CD4-positive, CD25-positive, alpha-beta regulatory T cell (primary cell): ENCODE measurements around the gene SURF2. TPM values are rescaled to one million over a fixed set of nuclear protein-coding genes. Genes with fewer than 3 reads are reported as not detected.

ENCODE experiments used
- ATAC-seq, 2 donors: fragments of 150-1000 bp; cut with Tn5 transposase; one replicate each; pipeline ENCODE4 v1.10.0; 2021; ENCODE audit warnings: low read depth in 2 of 2, moderate number of reproducible peaks in 2 of 2, moderate library complexity in 1 of 2
- DNase-seq, 3 donors: peaks; one replicate each; pipeline versions ENCODE4 v3.0.0 to v3.0.0-alpha.2; 2012 to 2022; ENCODE audit warnings: mixed read lengths in 1 of 3
- H3K27ac ChIP-seq: one replicate; pipeline ENCODE4 v1.7.0; 2013; ENCODE audit warnings: mild to moderate bottlenecking, low read length; ENCODE audit not compliant: insufficient read depth, poor library complexity, severe bottlenecking
- H3K27me3 ChIP-seq: one replicate; pipeline ENCODE4 v1.7.0; 2013; ENCODE audit warnings: low read length; ENCODE audit not compliant: control insufficient read depth, insufficient read depth
- H3K36me3 ChIP-seq: one replicate; pipeline ENCODE4 v1.7.0; 2013; ENCODE audit warnings: mild to moderate bottlenecking, low read length, moderate library complexity; ENCODE audit not compliant: control insufficient read depth, insufficient read depth
- H3K4me1 ChIP-seq: 2 replicates; pipeline ENCODE4 v1.7.0; 2013; ENCODE audit warnings: mild to moderate bottlenecking, low read length; ENCODE audit not compliant: insufficient read depth, control insufficient read depth, poor library complexity, severe bottlenecking
- H3K4me3 ChIP-seq: one replicate; pipeline ENCODE4 v1.7.0; 2013; ENCODE audit warnings: low read depth, mild to moderate bottlenecking, low read length, moderate library complexity
- H3K9me3 ChIP-seq, 2 experiments: 1 replicate in 1 of 2; 2 replicates in 1 of 2; pipeline ENCODE4 v1.7.0; 2013; ENCODE audit warnings: low read length in 2 of 2, mild to moderate bottlenecking in 1 of 2, moderate library complexity in 1 of 2; ENCODE audit not compliant: control insufficient read depth in 2 of 2
- H3K27ac Mint-ChIP-seq, 3 donors: one replicate each; pipeline ENCODE4 v1.8.0; 2020 to 2022; ENCODE audit warnings: mild to moderate bottlenecking in 3 of 3, mixed read lengths in 3 of 3, moderate library complexity in 2 of 3
- H3K27me3 Mint-ChIP-seq: one replicate; pipeline ENCODE4 v1.8.0; 2022; ENCODE audit warnings: mild to moderate bottlenecking, mixed read lengths
- H3K36me3 Mint-ChIP-seq: one replicate; pipeline ENCODE4 v1.8.0; 2020; ENCODE audit warnings: mixed read lengths
- H3K4me1 Mint-ChIP-seq, 4 donors: one replicate each; pipeline ENCODE4 v1.8.0; 2020 to 2022; ENCODE audit warnings: mixed read lengths in 4 of 4, mild to moderate bottlenecking in 1 of 4
- H3K4me3 Mint-ChIP-seq, 4 donors: one replicate each; pipeline ENCODE4 v1.8.0; 2020 to 2022; ENCODE audit warnings: mild to moderate bottlenecking in 4 of 4, mixed read lengths in 4 of 4, moderate library complexity in 3 of 4
- H3K9me3 Mint-ChIP-seq, 7 donors: one replicate each; pipeline ENCODE4 v1.8.0; 2020 to 2022; ENCODE audit warnings: mixed read lengths in 7 of 7, mild to moderate bottlenecking in 3 of 7, moderate library complexity in 2 of 7
- polyA plus RNA-seq, 4 donors: library from polyadenylated mRNA; unstranded; fragments of 300-500 nt; fragmentation: Illumina TruSeq; gene quantifications; one replicate each; pipeline ENCODE4 v1.2.3, GENCODE V29; 2021
- total RNA-seq: library from RNA; stranded (reverse); gene quantifications from one replicate; pipeline ENCODE4 v1.2.3, GENCODE V29; 2022

SURF2 gene
- total and polyA plus RNA-seq, 5 donors from 2014 or later: 24.3 to 47.1 (median 34.6) TPM

- ATAC-seq (no peak), DNase-seq (no peak)
- Mint-ChIP-seq H3K4me3 (peak overlapping the region; percentile 87 to 91 (median 88)), H3K27ac (peak overlapping the region; percentile 91 to 98 (median 96)), H3K36me3 (peaks cover 17% of the 10 kb centered on the region), H3K27me3 (no peaks in the 10 kb centered on the region), H3K4me1 (peaks cover 14 to 81% (median 48%) of the 10 kb centered on the region in 4 donors), H3K9me3 (peaks cover 0 to under 1% (median 0%) of the 10 kb centered on the region in 7 donors)
- Histone ChIP-seq H3K27me3 (no peaks in the 10 kb centered on the region), H3K9me3 (no peaks in the 10 kb centered on the region), H3K4me1 (peaks cover 77% of the 10 kb centered on the region), H3K4me3 (peak overlapping the region; percentile 81), H3K27ac (peak overlapping the region; percentile 95), H3K36me3 (peaks cover 31% of the 10 kb centered on the region)
Observed at GRCh38 chr9:133369422-133369821, 13.1 kb downstream of the SURF2 start.

- H3K36me3 Mint-ChIP-seq: peaks cover 20% of the 10 kb centered on the region
- peak overlapping the region; percentile 87 to 91 (median 88) for H3K4me3 Mint-ChIP-seq
- H3K27me3 Mint-ChIP-seq: no peaks in the 10 kb centered on the region
- Histone ChIP-seq H3K27me3 (no peaks in the 10 kb centered on the region), H3K4me3 (peak overlapping the region; percentile 81), H3K27ac (peak overlapping the region; percentile 95), H3K4me1 (peaks cover 82% of the 10 kb centered on the region), H3K9me3 (no peaks in the 10 kb centered on the region), H3K36me3 (peaks cover 28% of the 10 kb centered on the region)
- peaks cover 0 to 2% (median 0%) of the 10 kb centered on the region in 7 donors for H3K9me3 Mint-ChIP-seq
- no peak for DNase-seq
- ATAC-seq: no peak
- H3K4me1 Mint-ChIP-seq: peaks cover 19 to 86% (median 51%) of the 10 kb centered on the region in 4 donors
- peak overlapping the region; percentile 91 to 98 (median 96) for H3K27ac Mint-ChIP-seq
Observed at GRCh38 chr9:133369933-133370332, 13.6 kb downstream of the SURF2 start.

GRCh38 chr9:133370685-133371084 is 14.3 kb downstream of the SURF2 start:
- Histone ChIP-seq H3K4me3 (peak overlapping the region; percentile 81), H3K4me1 (peaks cover 87% of the 10 kb centered on the region), H3K9me3 (no peaks in the 10 kb centered on the region), H3K36me3 (peaks cover 21% of the 10 kb centered on the region), H3K27me3 (no peaks in the 10 kb centered on the region), H3K27ac (peak overlapping the region; percentile 95)
- H3K27ac Mint-ChIP-seq: peak overlapping the region; percentile 91 to 98 (median 96)
- peaks cover 0 to 2% (median 0%) of the 10 kb centered on the region in 7 donors for H3K9me3 Mint-ChIP-seq
- H3K36me3 Mint-ChIP-seq: peaks cover 20% of the 10 kb centered on the region
- H3K4me3 Mint-ChIP-seq: peak overlapping the region; percentile 87 to 91 (median 88)
- peaks cover 20 to 88% (median 52%) of the 10 kb centered on the region in 4 donors for H3K4me1 Mint-ChIP-seq
- no peaks in the 10 kb centered on the region for H3K27me3 Mint-ChIP-seq
- DNase-seq (peak; percentile 32 to 90 (median 66)), ATAC-seq (peak; percentile 68 to 72)

GRCh38 chr9:133371261-133371711 is 14.9 kb downstream of the SURF2 start:
- Histone ChIP-seq H3K4me1 (peaks cover 90% of the 10 kb centered on the region), H3K36me3 (peaks cover 15% of the 10 kb centered on the region), H3K4me3 (peak overlapping the region; percentile 81), H3K27me3 (no peaks in the 10 kb centered on the region), H3K9me3 (no peaks in the 10 kb centered on the region), H3K27ac (peak overlapping the region; percentile 95)
- peak; percentile 51 to 78 (median 65) for DNase-seq
- Mint-ChIP-seq H3K9me3 (peaks cover 0 to 2% (median 0%) of the 10 kb centered on the region in 7 donors), H3K27me3 (no peaks in the 10 kb centered on the region), H3K36me3 (peaks cover 14% of the 10 kb centered on the region), H3K4me3 (peak overlapping the region; percentile 87 to 91 (median 88)), H3K4me1 (peaks cover 20 to 82% (median 50%) of the 10 kb centered on the region in 4 donors), H3K27ac (peak overlapping the region; percentile 91 to 98 (median 96))
- ATAC-seq: peak; percentile 48 to 49

- peaks cover 92% of the 10 kb centered on the region for H3K4me1 ChIP-seq
- H3K4me3 ChIP-seq: peak overlapping the region; percentile 81
- peaks cover 6% of the 10 kb centered on the region for H3K36me3 ChIP-seq
- Mint-ChIP-seq H3K36me3 (peaks cover 14% of the 10 kb centered on the region), H3K4me1 (peaks cover 20 to 81% (median 51%) of the 10 kb centered on the region in 4 donors), H3K4me3 (peak overlapping the region; percentile 88 to 98 (median 90)), H3K27ac (peak overlapping the region; percentile 91 to 98 (median 96)), H3K27me3 (no peaks in the 10 kb centered on the region), H3K9me3 (peaks cover 0 to 2% (median 0%) of the 10 kb centered on the region in 7 donors)
- no peaks in the 10 kb centered on the region for H3K27me3 ChIP-seq
- H3K9me3 ChIP-seq: no peaks in the 10 kb centered on the region
- DNase-seq (no peak), ATAC-seq (no peak)
- H3K27ac ChIP-seq: peak overlapping the region; percentile 95
Observed at GRCh38 chr9:133372144-133372543, 15.8 kb downstream of the SURF2 start.

- ATAC-seq: peak; percentile 2 to 29
- Mint-ChIP-seq H3K4me1 (peaks cover 15 to 61% (median 39%) of the 10 kb centered on the region in 4 donors), H3K4me3 (peak overlapping the region; percentile 93 to 100 (median 97)), H3K27me3 (no peaks in the 10 kb centered on the region), H3K27ac (peak overlapping the region; percentile 93 to 96 (median 95)), H3K9me3 (peaks cover 0 to 2% (median 0%) of the 10 kb centered on the region in 7 donors), H3K36me3 (peaks cover 8% of the 10 kb centered on the region)
- no peaks in the 10 kb centered on the region for H3K9me3 ChIP-seq
- no peaks in the 10 kb centered on the region for H3K27me3 ChIP-seq
- peak overlapping the region; percentile 91 for H3K4me3 ChIP-seq
- peaks cover 4% of the 10 kb centered on the region for H3K36me3 ChIP-seq
- peak overlapping the region; percentile 95 for H3K27ac ChIP-seq
- DNase-seq: peak in 2 of 3 donors; percentile 41 to 66
- peaks cover 67% of the 10 kb centered on the region for H3K4me1 ChIP-seq
Observed at GRCh38 chr9:133374612-133375115, 18.3 kb downstream of the SURF2 start.

- ATAC-seq (no peak), DNase-seq (no peak)
- Mint-ChIP-seq H3K27ac (peak overlapping the region; percentile 93 to 96 (median 95)), H3K4me1 (peaks cover 14 to 56% (median 35%) of the 10 kb centered on the region in 4 donors), H3K36me3 (peaks cover 8% of the 10 kb centered on the region), H3K9me3 (peaks cover 0 to 2% (median 0%) of the 10 kb centered on the region in 7 donors), H3K27me3 (no peaks in the 10 kb centered on the region), H3K4me3 (peak overlapping the region; percentile 93 to 100 (median 97))
- peak overlapping the region; percentile 95 for H3K27ac ChIP-seq
- H3K4me3 ChIP-seq: peak overlapping the region; percentile 91
- H3K36me3 ChIP-seq: peaks cover 4% of the 10 kb centered on the region
- peaks cover 61% of the 10 kb centered on the region for H3K4me1 ChIP-seq
- no peaks in the 10 kb centered on the region for H3K9me3 ChIP-seq
- H3K27me3 ChIP-seq: no peaks in the 10 kb centered on the region
Observed at GRCh38 chr9:133375116-133375723, 18.9 kb downstream of the SURF2 start.
